B cell (primary cell): ENCODE data around the gene SLC25A25. TPM values are rescaled to one million over a fixed set of nuclear protein-coding genes. Genes with fewer than 3 reads are reported as not detected.
A peak's percentile ranks its signal among the peaks of the same experiment; 100 is the strongest.

Experiments used
- ATAC-seq: fragments of 200-7000 bp; cut with Tn5 transposase; one replicate; pipeline ENCODE4 v1.10.0; 2021; ENCODE audit warnings: low read depth, mild to moderate bottlenecking, moderate number of reproducible peaks, moderate library complexity
- CTCF ChIA-PET: fragments of 350-600 bp; sonication (Branson Sonifier 250); formaldehyde crosslinking; loops from one replicate; lab custom pipeline; 2021; ENCODE audit warnings: antibody characterized with exemption, inconsistent platforms; lab: Charles Lee
- POLR2A ChIA-PET: fragments of 350-600 bp; sonication (Branson Sonifier 250); formaldehyde crosslinking; loops from one replicate; lab custom pipeline; 2021; ENCODE audit warnings: antibody characterized with exemption; lab: Charles Lee
- DNase-seq: peaks from one replicate; pipeline ENCODE4 v3.0.0; 2013
- H2AFZ ChIP-seq: 2 replicates; pipeline ENCODE4 v1.6.1; 2012; ENCODE audit warnings: mild to moderate bottlenecking, low read depth, low read length; ENCODE audit not compliant: insufficient read depth, poor library complexity, severe bottlenecking
- H3K27ac ChIP-seq, 2 donors: 1 replicate in 1 of 2; 2 replicates in 1 of 2; pipeline ENCODE4 v1.5.1; 2012 to 2013; ENCODE audit warnings: low read length in 2 of 2, mild to moderate bottlenecking in 2 of 2, moderate library complexity in 1 of 2
- H3K27me3 ChIP-seq, 4 experiments: fragments of 200-600 bp in 1 of 4; sonication (generic) in 1 of 4; replicated peaks in 1 of 4; 1 replicate in 2 of 4; 2 replicates in 2 of 4; pipeline versions ENCODE4 v1.6.1 to v1.7.0; 2013 to 2016; ENCODE audit warnings: low read length in 3 of 4, mild to moderate bottlenecking in 2 of 4, mixed read lengths in 1 of 4, moderate library complexity in 1 of 4; ENCODE audit not compliant: insufficient read depth in 4 of 4, control insufficient read depth in 3 of 4; ENCODE audit errors: control extremely low read depth in 1 of 4
- H3K36me3 ChIP-seq, 2 experiments: replicated peaks in 1 of 2; 1 replicate in 1 of 2; 2 replicates in 1 of 2; pipeline versions ENCODE4 v1.6.1 to v1.7.1; 2013; ENCODE audit warnings: low read length in 1 of 2; ENCODE audit not compliant: insufficient read depth in 2 of 2, control insufficient read depth in 1 of 2; ENCODE audit errors: control extremely low read depth in 1 of 2, extremely low read depth in 1 of 2
- H3K4me1 ChIP-seq, 2 donors: fragments of 200-600 bp in 1 of 2; sonication (generic) in 1 of 2; 1 replicate in 1 of 2; 2 replicates in 1 of 2; pipeline versions ENCODE4 v1.5.1 to v1.6.1; 2013 to 2017; ENCODE audit warnings: low read length in 2 of 2; ENCODE audit not compliant: control insufficient read depth in 2 of 2, insufficient read depth in 2 of 2
- H3K4me2 ChIP-seq: replicated peaks from 2 replicates; pipeline ENCODE3; 2012; ENCODE audit warnings: mild to moderate bottlenecking, low read depth, low read length; ENCODE audit not compliant: poor library complexity, severe bottlenecking
- H3K4me3 ChIP-seq, 5 experiments: fragments of 200-600 bp in 1 of 5; sonication (generic) in 1 of 5; 1 replicate in 3 of 5; 2 replicates in 2 of 5; pipeline versions ENCODE4 v1.5.1 to v1.7.0; 2011 to 2016; ENCODE audit warnings: low read length in 4 of 5, mild to moderate bottlenecking in 4 of 5, low read depth in 2 of 5, control low read depth in 1 of 5, moderate library complexity in 1 of 5; ENCODE audit not compliant: insufficient read depth in 1 of 5; ENCODE audit errors: control extremely low read depth in 1 of 5, extremely low read depth in 1 of 5
- H3K79me2 ChIP-seq: fragments of 200-600 bp; sonication (generic); one replicate; pipeline ENCODE4 v1.6.0; 2016; ENCODE audit warnings: low read length; ENCODE audit not compliant: control insufficient read depth, insufficient read depth
- H3K9ac ChIP-seq: fragments of 200-600 bp; sonication (generic); 2 replicates; pipeline ENCODE4 v1.6.1; 2017; ENCODE audit warnings: mild to moderate bottlenecking, low read length, moderate library complexity
- H3K9me3 ChIP-seq, 3 donors: one replicate each; pipeline versions ENCODE4 v1.6.1 to v1.7.1; 2013; ENCODE audit warnings: low read length in 2 of 3; ENCODE audit not compliant: control insufficient read depth in 2 of 3, insufficient read depth in 1 of 3; ENCODE audit errors: control extremely low read depth in 1 of 3
- H4K20me1 ChIP-seq: 2 replicates; pipeline ENCODE4 v1.6.0; 2012; ENCODE audit warnings: mild to moderate bottlenecking, low read length; ENCODE audit not compliant: insufficient read depth, control insufficient read depth, poor library complexity, severe bottlenecking
- H3K27ac Mint-ChIP-seq: one replicate; pipeline ENCODE4 v1.8.0; 2021; ENCODE audit warnings: mixed read lengths
- H3K27me3 Mint-ChIP-seq: one replicate; pipeline ENCODE4 v1.8.0; 2021; ENCODE audit warnings: mixed read lengths
- H3K4me1 Mint-ChIP-seq: one replicate; pipeline ENCODE4 v1.8.0; 2021; ENCODE audit warnings: mixed read lengths
- H3K4me3 Mint-ChIP-seq: one replicate; pipeline ENCODE4 v1.8.0; 2021; ENCODE audit warnings: mixed read lengths
- H3K9me3 Mint-ChIP-seq: one replicate; pipeline ENCODE4 v1.8.0; 2022; ENCODE audit warnings: mixed read lengths; ENCODE audit not compliant: insufficient read depth
- EZH2 ChIP-seq: IDR thresholded peaks from 2 replicates; pipeline ENCODE4 v1.6.1; 2012; ENCODE audit warnings: borderline replicate concordance, low read depth, mild to moderate bottlenecking, moderate library complexity, low read length; ENCODE audit not compliant: insufficient read depth, poor library complexity, severe bottlenecking
- WGBS: methylation state at CpG from one replicate; pipeline ENCODE4 v1.1.5; 2013; ENCODE audit warnings: missing lambda C conversion rate; ENCODE audit not compliant: insufficient coverage; 5-methylcytosine and 5-hydroxymethylcytosine counted together
- intact Hi-C: fragments of 100-400 bp; cut with micrococcal nuclease; formaldehyde crosslinking; loops from one replicate; pipeline ENCODE4 v1.10.0; 2022
- polyA plus RNA-seq: library from polyadenylated mRNA; depleted of rRNA; stranded (reverse); fragments of >200 nt; gene quantifications from 2 replicates; pipeline ENCODE4 v1.2.3, GENCODE V29; 2012
- total RNA-seq, 2 donors: library from RNA; stranded (reverse); fragments of 120-200 nt in 1 of 2; gene quantifications; 1 replicate in 1 of 2; 2 replicates in 1 of 2; pipeline versions ENCODE4 v1.2.3 to v1.2.4, GENCODE V29; 2013 to 2022
- TF ChIP-seq, protein P1 (sequence below): fragments of 200-600 bp; IDR thresholded peaks from one replicate; pipeline ENCODE4 v1.8.0; 2022; ENCODE audit warnings: antibody characterized with exemption, mild to moderate bottlenecking

The SLC25A25 gene
- total and polyA plus RNA-seq, 2 donors (not counting 1 experiment from before 2014, with no cell fraction given): 12.1 to 18.6 TPM

DNA sequence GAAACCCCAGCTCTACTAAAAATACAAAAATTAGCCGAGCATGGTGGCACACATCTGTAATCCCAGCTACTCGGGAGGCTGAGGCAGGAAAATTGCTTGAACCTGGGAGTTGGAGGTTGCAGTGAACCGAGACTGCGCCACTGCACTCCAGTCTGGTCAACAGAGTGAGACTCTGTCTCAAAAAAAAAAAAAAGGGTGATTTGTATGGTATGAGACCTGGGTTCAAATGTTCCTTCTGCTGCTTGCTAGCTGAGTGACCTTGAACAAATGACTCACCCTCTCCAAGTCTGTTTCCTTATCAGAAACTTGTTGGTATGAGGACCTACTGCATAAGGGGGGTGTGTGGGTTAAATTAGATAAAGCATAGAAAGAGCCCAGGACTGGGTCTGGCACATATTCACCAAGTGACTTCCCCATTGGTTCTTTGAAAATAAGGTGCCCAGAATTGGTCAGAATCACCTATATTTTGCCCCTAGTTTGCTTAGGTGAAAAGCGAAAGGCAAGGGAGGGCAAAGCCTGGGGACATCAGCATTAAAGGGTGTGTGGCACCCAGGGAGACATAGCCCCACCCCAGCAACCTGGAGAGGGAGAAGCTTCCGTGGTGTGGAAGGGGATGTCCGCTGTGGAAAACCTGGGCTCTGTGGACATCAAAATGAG is 9.9 kb downstream of the SLC25A25 start:
- TF ChIP-seq, protein P1, sequence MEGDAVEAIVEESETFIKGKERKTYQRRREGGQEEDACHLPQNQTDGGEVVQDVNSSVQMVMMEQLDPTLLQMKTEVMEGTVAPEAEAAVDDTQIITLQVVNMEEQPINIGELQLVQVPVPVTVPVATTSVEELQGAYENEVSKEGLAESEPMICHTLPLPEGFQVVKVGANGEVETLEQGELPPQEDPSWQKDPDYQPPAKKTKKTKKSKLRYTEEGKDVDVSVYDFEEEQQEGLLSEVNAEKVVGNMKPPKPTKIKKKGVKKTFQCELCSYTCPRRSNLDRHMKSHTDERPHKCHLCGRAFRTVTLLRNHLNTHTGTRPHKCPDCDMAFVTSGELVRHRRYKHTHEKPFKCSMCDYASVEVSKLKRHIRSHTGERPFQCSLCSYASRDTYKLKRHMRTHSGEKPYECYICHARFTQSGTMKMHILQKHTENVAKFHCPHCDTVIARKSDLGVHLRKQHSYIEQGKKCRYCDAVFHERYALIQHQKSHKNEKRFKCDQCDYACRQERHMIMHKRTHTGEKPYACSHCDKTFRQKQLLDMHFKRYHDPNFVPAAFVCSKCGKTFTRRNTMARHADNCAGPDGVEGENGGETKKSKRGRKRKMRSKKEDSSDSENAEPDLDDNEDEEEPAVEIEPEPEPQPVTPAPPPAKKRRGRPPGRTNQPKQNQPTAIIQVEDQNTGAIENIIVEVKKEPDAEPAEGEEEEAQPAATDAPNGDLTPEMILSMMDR: no peak
- TF ChIP-seq EZH2: no peak

More for the DNA sequence above, 9.9 kb downstream of the SLC25A25 start:
- ChIA-PET POLR2A (interaction anchor here (0.6 to 1.4 kb wide), 2 partner anchors 11 to 23 kb away, joined by 3 to 6 read pairs; partner anchors contain the start of genes NAIF1 and SLC25A25), CTCF (interaction anchor here (1.3 to 3.5 kb wide), 2 partner anchors 40 to 43 kb away, joined by 4 to 13 read pairs; no protein-coding TSS in a partner anchor)
- no peak overlapping the region for H3K4me3 Mint-ChIP-seq
- H3K4me1 Mint-ChIP-seq: peaks cover 40% of the 10 kb centered on the region
- H3K9ac ChIP-seq: no peak overlapping the region
- ATAC-seq (no peak), DNase-seq (no peak)
- H3K27me3 ChIP-seq: no peaks in the 10 kb centered on the region
- H2AFZ ChIP-seq: no peak overlapping the region
- H3K79me2 ChIP-seq: peaks cover 88% of the 10 kb centered on the region
- 95% methylated on average over 4 of the region's 7 CpGs for WGBS
- intact Hi-C loops: no loop called here
- H3K27me3 Mint-ChIP-seq: no peaks in the 10 kb centered on the region
- no peak overlapping the region for H3K4me3 ChIP-seq
- no peaks in the 10 kb centered on the region for H3K9me3 ChIP-seq
- no peak overlapping the region for H3K4me2 ChIP-seq
- peak overlapping the region; percentile 53 for H3K27ac Mint-ChIP-seq
- H4K20me1 ChIP-seq: peaks cover 8% of the 10 kb centered on the region
- H3K4me1 ChIP-seq: peaks cover 19 to 25% of the 10 kb centered on the region in 2 donors
- H3K27ac ChIP-seq: peak overlapping the region in 1 of 2 donors; percentile 43
- H3K36me3 ChIP-seq: peaks cover 0 to 7% of the 10 kb centered on the region in 2 experiments
- H3K9me3 Mint-ChIP-seq: no peaks in the 10 kb centered on the region
